Spleen (tissue), 13 donors: ENCODE results near the gene PRR20E. TPM values are rescaled to one million over a fixed set of nuclear protein-coding genes. Genes with fewer than 3 reads are reported as not detected.
"Not testable (repeated sequence)": the region's sequence is repeated elsewhere in the genome, so short reads cannot be mapped to it uniquely, and the experiment has no call there.

Source experiments
- DNase-seq: peaks from one replicate; pipeline ENCODE4 v3.0.0-alpha.2; 2020
- H3K27ac ChIP-seq, 8 donors: fragments of 200-600 bp; sonication (generic) in 7 of 8; 1 replicate in 4 of 8; 2 replicates in 4 of 8; pipeline versions ENCODE4 v1.5.0 to v1.8.0; 2016 to 2021; ENCODE audit warnings: inconsistent platforms in 4 of 8, mild to moderate bottlenecking in 4 of 8, moderate library complexity in 1 of 8
- H3K27me3 ChIP-seq, 7 donors: fragments of 200-600 bp; sonication (generic) in 6 of 7; replicated peaks in 1 of 7; 1 replicate in 4 of 7; 2 replicates in 3 of 7; pipeline versions ENCODE4 v1.5.0 to v1.8.0; 2016 to 2021; ENCODE audit warnings: inconsistent platforms in 3 of 7, mild to moderate bottlenecking in 1 of 7
- H3K36me3 ChIP-seq, 6 donors: fragments of 200-600 bp; sonication (generic) in 5 of 6; 1 replicate in 4 of 6; 2 replicates in 2 of 6; pipeline versions ENCODE4 v1.5.0 to v1.8.0; 2016 to 2021; ENCODE audit warnings: inconsistent platforms in 2 of 6
- H3K4me1 ChIP-seq, 6 donors: fragments of 200-600 bp; sonication (generic) in 5 of 6; 1 replicate in 3 of 6; 2 replicates in 3 of 6; pipeline versions ENCODE4 v1.5.0 to v1.8.0; 2016 to 2021; ENCODE audit warnings: inconsistent platforms in 3 of 6
- H3K4me3 ChIP-seq, 8 donors: fragments of 200-600 bp; sonication (generic) in 7 of 8; 1 replicate in 4 of 8; 2 replicates in 4 of 8; pipeline versions ENCODE4 v1.5.0 to v1.8.0; 2016 to 2021; ENCODE audit warnings: inconsistent platforms in 4 of 8, mild to moderate bottlenecking in 4 of 8, moderate library complexity in 2 of 8
- H3K9me3 ChIP-seq, 8 donors: fragments of 200-600 bp; sonication (generic) in 7 of 8; 1 replicate in 4 of 8; 2 replicates in 4 of 8; pipeline versions ENCODE4 v1.5.0 to v1.8.0; 2016 to 2021; ENCODE audit warnings: inconsistent platforms in 4 of 8
- POLR2A ChIP-seq, 3 donors: fragments of 450-650 bp; IDR thresholded peaks; one replicate each; pipeline ENCODE4 v1.5.1; 2017; ENCODE audit warnings: antibody characterized with exemption in 3 of 3, mild to moderate bottlenecking in 1 of 3
- POLR2AphosphoS5 ChIP-seq, 3 donors: sonication (generic); formaldehyde crosslinking; IDR thresholded peaks; one replicate each; pipeline ENCODE4 v1.5.1; 2017; ENCODE audit warnings: antibody characterized with exemption in 3 of 3
- WGBS, 5 donors: extraction: QIAGEN DNeasy Blood & Tissue Kit in 3 of 5; methylation state at CpG; one replicate each; pipeline versions ENCODE4 v1.1.5 to v1.1.7; 2013 to 2018; 5-methylcytosine and 5-hydroxymethylcytosine counted together
- intact Hi-C: fragments of 100-400 bp; cut with DNase I; formaldehyde crosslinking; loops from one replicate; pipeline ENCODE4 v1.15.0; 2023; ENCODE audit warnings: low total_unique reads
- long read RNA-seq, 2 donors: transcript quantifications; one replicate each; lab custom pipeline, GENCODE V29; 2026
- polyA plus RNA-seq, 3 donors: library from polyadenylated mRNA; stranded (reverse); fragments of 200-250 nt; gene quantifications; one replicate each; pipeline ENCODE4 v1.2.1, GENCODE V29; 2013
- total RNA-seq, 7 donors: library from RNA; depleted of rRNA in 3 of 7; stranded (reverse); fragments of >200 nt in 3 of 7; fragmentation: NEBNext Ultra II Directional in 4 of 7; extraction: Animal tissue kit (Norgen Biotek cat#: 25700) in 4 of 7; gene quantifications; one replicate each; pipeline versions ENCODE4 v1.1.0 to v1.2.1, GENCODE V29; 2016 to 2021
- TF ChIP-seq, protein P1 (sequence below), 11 experiments: fragments of 200-600 bp in 7 of 11; fragments of 450-650 bp in 4 of 11; sonication (generic) in 4 of 11; IDR thresholded peaks in 8 of 11; conservative IDR thresholded peaks in 3 of 11; 1 replicate in 7 of 11; 2 replicates in 4 of 11; pipeline versions ENCODE4 v1.4.0 to v1.8.0; 2016 to 2021; ENCODE audit warnings: antibody characterized with exemption in 11 of 11, inconsistent platforms in 4 of 11, mild to moderate bottlenecking in 1 of 11
- donor health status: healthy with polysubstance abuse.
- donor health status: DM: no; HTN: no; CAD: no; lungs with moderate emphysema.
- donor health status: DM: no; HTN: no; CAD: no.
- donor health status: Bipolar disorder and iron deficiency.
- donor health status: healthy.
- donor health status: DM: no; HTN: no; CAD: no.
- donor health status: DM: yes; HTN: yes; CAD: no.

PRR20E gene
- not detected for total RNA-seq
- not detected for polyA plus RNA-seq
- long read RNA-seq, donor 1 = 0 reads
- long read RNA-seq, donor 2 = 0 reads

DNA sequence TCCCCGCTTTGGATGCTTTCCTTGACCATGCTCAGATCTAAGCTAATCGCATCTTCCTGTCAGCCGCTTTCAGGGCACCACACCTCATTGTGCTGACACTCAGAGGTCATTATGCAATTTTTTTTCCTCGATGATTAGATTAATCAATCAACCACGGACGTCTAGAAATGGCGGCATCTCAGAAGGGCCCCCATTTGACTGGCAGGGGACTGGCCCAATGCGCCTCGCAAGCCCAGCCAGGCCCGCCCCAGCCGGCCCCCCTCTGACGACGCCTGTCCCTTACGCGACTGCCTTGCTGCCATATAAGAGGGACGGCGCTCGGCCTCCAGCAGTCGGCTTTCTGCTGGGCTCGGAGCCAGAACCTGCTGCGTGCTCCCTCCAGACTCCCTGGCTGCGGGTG, at the start of gene PRR20E:
Gene PRR20E (plus strand): TSS at position 301 of the 400 bp plus-strand sequence. CDS start 387 bp downstream, outside the sequence.
- H3K27me3 ChIP-seq, H3K4me3 ChIP-seq, H3K9me3 ChIP-seq, H3K4me1 ChIP-seq, H3K27ac ChIP-seq, H3K36me3 ChIP-seq, intact Hi-C loops, DNase-seq: not testable (repeated sequence)
- WGBS, 5 donors = no CpG with 5 or more reads among the region's 22 CpGs

- Histone ChIP-seq H3K4me3 (no peak overlapping the region), H3K9me3 (peaks cover 0 to 14% (median 0%) of the 10 kb centered on the region in 8 donors), H3K36me3 (no peaks in the 10 kb centered on the region), H3K27ac (no peak overlapping the region), H3K27me3 (no peaks in the 10 kb centered on the region), H3K4me1 (no peaks in the 10 kb centered on the region)
- WGBS, 5 donors = 58 to 78% (median 71%) methylated on average over 1 of the region's 1 CpG
- no peak for TF ChIP-seq POLR2A (IDR thresholded peaks at IDR 0.05)
- TF ChIP-seq POLR2AphosphoS5 (IDR thresholded peaks at IDR 0.05) = no peak
- TF ChIP-seq, protein P1, sequence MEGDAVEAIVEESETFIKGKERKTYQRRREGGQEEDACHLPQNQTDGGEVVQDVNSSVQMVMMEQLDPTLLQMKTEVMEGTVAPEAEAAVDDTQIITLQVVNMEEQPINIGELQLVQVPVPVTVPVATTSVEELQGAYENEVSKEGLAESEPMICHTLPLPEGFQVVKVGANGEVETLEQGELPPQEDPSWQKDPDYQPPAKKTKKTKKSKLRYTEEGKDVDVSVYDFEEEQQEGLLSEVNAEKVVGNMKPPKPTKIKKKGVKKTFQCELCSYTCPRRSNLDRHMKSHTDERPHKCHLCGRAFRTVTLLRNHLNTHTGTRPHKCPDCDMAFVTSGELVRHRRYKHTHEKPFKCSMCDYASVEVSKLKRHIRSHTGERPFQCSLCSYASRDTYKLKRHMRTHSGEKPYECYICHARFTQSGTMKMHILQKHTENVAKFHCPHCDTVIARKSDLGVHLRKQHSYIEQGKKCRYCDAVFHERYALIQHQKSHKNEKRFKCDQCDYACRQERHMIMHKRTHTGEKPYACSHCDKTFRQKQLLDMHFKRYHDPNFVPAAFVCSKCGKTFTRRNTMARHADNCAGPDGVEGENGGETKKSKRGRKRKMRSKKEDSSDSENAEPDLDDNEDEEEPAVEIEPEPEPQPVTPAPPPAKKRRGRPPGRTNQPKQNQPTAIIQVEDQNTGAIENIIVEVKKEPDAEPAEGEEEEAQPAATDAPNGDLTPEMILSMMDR (IDR thresholded peaks at IDR 0.05 in 8 of 11, conservative IDR thresholded peaks at IDR 0.05 in 3 of 11) = no peak
- DNase-seq = no peak
- intact Hi-C loops = no loop called here
Measured at GRCh38 chr13:57123681-57124080, 43.3 kb upstream of the PRR20E start.

DNA sequence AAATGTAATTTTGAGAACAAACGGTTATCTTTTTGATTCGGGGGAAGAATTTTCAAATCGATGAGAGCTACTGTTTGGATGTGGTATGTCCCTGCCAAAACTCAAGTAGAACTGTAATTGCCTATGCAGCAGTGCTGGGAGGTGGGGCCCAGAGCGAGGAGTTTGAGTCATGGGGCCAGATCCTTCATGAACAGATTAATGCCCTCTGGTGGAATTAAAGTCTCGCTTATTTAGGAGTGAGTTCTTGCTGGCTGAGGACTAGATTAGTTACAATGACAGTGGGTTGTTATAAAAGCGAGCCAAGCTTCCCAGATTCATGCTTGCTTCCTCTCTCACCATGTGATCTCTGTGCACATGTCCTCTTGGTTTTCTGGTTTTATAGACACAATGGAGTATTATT, 38.1 kb upstream of the PRR20E start:
- no peak for TF ChIP-seq POLR2A (IDR thresholded peaks at IDR 0.05)
- TF ChIP-seq, protein P1 (IDR thresholded peaks at IDR 0.05 in 8 of 11, conservative IDR thresholded peaks at IDR 0.05 in 3 of 11) = no peak
- no peak for TF ChIP-seq POLR2AphosphoS5 (IDR thresholded peaks at IDR 0.05)
- Histone ChIP-seq H3K36me3 (no peaks in the 10 kb centered on the region), H3K27ac (no peak overlapping the region), H3K9me3 (peaks cover 0 to 10% (median 0%) of the 10 kb centered on the region in 8 donors), H3K4me1 (no peaks in the 10 kb centered on the region), H3K27me3 (no peaks in the 10 kb centered on the region), H3K4me3 (no peak overlapping the region)
- intact Hi-C loops = no loop called here
- DNase-seq = no peak
- WGBS, 5 donors = 73 to 89% (median 86%) methylated on average over 6 of the region's 6 CpGs

GRCh38 chr13:57136093-57136492, 30.9 kb upstream of the PRR20E start:
- 56 to 76% (median 62%) methylated on average over 2 of the region's 2 CpGs for WGBS, 5 donors
- Histone ChIP-seq H3K36me3 (no peaks in the 10 kb centered on the region), H3K27ac (no peak overlapping the region), H3K9me3 (peaks cover 0 to 13% (median 0%) of the 10 kb centered on the region in 8 donors), H3K4me3 (no peak overlapping the region), H3K27me3 (no peaks in the 10 kb centered on the region), H3K4me1 (no peaks in the 10 kb centered on the region)
- intact Hi-C loops = no loop called here
- TF ChIP-seq, protein P1 (IDR thresholded peaks at IDR 0.05 in 8 of 11, conservative IDR thresholded peaks at IDR 0.05 in 3 of 11) = no peak
- TF ChIP-seq POLR2A (IDR thresholded peaks at IDR 0.05) = no peak
- DNase-seq = no peak

DNA sequence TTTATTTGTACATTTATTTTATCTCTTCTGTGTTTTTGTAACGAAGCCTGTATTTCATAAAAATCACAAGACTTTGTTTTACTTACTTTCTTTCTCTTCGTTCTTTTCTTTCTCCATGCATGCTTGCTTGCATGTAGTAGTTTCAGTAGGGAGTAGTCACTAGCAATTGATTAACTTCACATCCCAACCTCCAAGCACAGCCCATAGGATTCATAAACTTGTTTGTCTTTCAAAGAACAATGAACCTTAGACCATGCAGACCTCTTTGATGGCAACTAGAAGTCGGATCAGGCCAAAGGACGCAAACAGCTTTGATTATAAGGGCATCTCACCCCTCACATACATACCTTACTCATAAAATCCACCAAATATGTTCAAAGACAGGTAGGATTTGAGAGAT, 29.4 kb upstream of the PRR20E start:
- WGBS, 5 donors = 67 to 78% (median 76%) methylated on average over 4 of the region's 4 CpGs
- Histone ChIP-seq H3K9me3 (peaks cover 0 to 9% (median 0%) of the 10 kb centered on the region in 8 donors), H3K4me3 (no peak overlapping the region), H3K36me3 (no peaks in the 10 kb centered on the region), H3K27me3 (no peaks in the 10 kb centered on the region), H3K27ac (no peak overlapping the region), H3K4me1 (no peaks in the 10 kb centered on the region)
- no peak for DNase-seq
- TF ChIP-seq, protein P1 (IDR thresholded peaks at IDR 0.05 in 8 of 11, conservative IDR thresholded peaks at IDR 0.05 in 3 of 11) = no peak
- TF ChIP-seq POLR2AphosphoS5 (IDR thresholded peaks at IDR 0.05) (no peak), POLR2A (IDR thresholded peaks at IDR 0.05) (no peak)
- intact Hi-C loops = no loop called here
